ENCODE data around the gene CARF. TPM values are rescaled to one million over a fixed set of nuclear protein-coding genes. Genes with fewer than 3 reads are reported as not detected.
"Not testable (repeated sequence)": the region's sequence is repeated elsewhere in the genome, so short reads cannot be mapped to it uniquely, and the experiment has no call there.

Gene CARF
- total and polyA plus RNA-seq, 10 donors: 2.9 to 21.7 (median 15.6) TPM

DNA sequence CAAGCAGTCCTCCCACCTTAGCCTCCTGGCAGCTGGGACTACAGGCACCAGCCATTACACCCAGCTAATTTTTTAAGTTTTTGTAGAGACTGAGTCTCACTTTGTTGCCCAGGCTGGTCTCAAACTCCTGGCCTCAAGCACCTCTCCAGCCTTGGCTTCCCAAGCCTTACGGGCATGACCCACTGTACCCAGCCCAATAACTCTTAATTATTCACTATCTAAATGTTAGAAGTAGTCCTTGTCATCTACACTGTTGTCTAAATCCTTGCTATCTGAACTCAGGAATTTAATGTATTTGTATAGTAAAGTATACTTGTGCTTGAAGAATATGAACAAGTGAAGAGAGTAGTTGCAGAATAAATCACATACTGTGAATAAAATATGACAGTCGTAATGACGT lies 64.7 kb downstream of the CARF start:
- Histone ChIP-seq H3K27ac (no peak overlapping the region), H3K4me3 (no peak overlapping the region), H3K36me3 (peaks cover 0 to 97% (median 20%) of the 10 kb centered on the region in 6 donors), H3K4me1 (no peaks in the 10 kb centered on the region), H3K9me3 (no peaks in the 10 kb centered on the region), H3K27me3 (replicated peaks in 1 of 7) (no peaks in the 10 kb centered on the region)
- intact Hi-C loops (cut with DNase I; ENCODE audit: low total_unique reads): no loop called here
- WGBS, 5 donors: 94 to 99% (median 95%) methylated on average over 3 of the region's 3 CpGs
- TF ChIP-seq CTCF (IDR thresholded peaks at IDR 0.05 in 8 of 11, conservative IDR thresholded peaks at IDR 0.05 in 3 of 11): no peak
- TF ChIP-seq POLR2A (IDR thresholded peaks at IDR 0.05): no peak
- no peak for TF ChIP-seq POLR2AphosphoS5 (IDR thresholded peaks at IDR 0.05)
- DNase-seq: no peak

- no peak overlapping the region for H3K27ac ChIP-seq
- no peaks in the 10 kb centered on the region for H3K9me3 ChIP-seq
- intact Hi-C loops (cut with DNase I; ENCODE audit: low total_unique reads): no loop called here
- H3K27me3 ChIP-seq (replicated peaks in 1 of 7): no peaks in the 10 kb centered on the region
- H3K4me3 ChIP-seq: no peak overlapping the region
- H3K4me1 ChIP-seq: no peaks in the 10 kb centered on the region
- peaks cover 0 to 71% (median 19%) of the 10 kb centered on the region in 6 donors for H3K36me3 ChIP-seq
- WGBS, 5 donors: 91 to 94% (median 93%) methylated on average over 3 of the region's 3 CpGs
- no peak for DNase-seq
- TF ChIP-seq POLR2AphosphoS5 (IDR thresholded peaks at IDR 0.05): no peak
- no peak for TF ChIP-seq CTCF (IDR thresholded peaks at IDR 0.05 in 8 of 11, conservative IDR thresholded peaks at IDR 0.05 in 3 of 11)
Observed at GRCh38 chr2:202982779-202983491, 70.9 kb downstream of the CARF start.

DNA sequence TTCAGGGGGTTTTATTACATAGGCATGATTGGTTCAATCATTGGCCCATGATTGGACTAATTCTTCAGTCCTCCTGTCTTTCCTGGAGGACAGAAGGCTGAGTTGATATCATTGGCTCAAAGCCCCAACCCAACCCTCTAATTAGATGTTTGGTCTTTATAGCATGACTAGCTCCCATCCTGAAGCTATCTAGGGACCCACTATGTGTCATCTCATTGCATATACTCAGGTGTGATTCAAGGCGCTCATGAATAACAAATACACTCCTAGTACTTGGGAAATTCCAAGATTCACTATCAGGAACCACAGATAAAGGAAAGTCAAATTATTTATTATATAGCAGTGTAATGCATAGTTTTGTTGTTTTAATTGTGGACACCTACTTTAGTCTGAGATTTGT lies 77.7 kb downstream of the CARF start:
- TF ChIP-seq POLR2A (IDR thresholded peaks at IDR 0.05) (no peak), CTCF (IDR thresholded peaks at IDR 0.05 in 8 of 11, conservative IDR thresholded peaks at IDR 0.05 in 3 of 11) (no peak), POLR2AphosphoS5 (IDR thresholded peaks at IDR 0.05) (no peak)
- Histone ChIP-seq H3K4me3 (no peak overlapping the region), H3K36me3 (peaks cover 0 to 5% (median 0%) of the 10 kb centered on the region in 6 donors), H3K4me1 (no peaks in the 10 kb centered on the region), H3K9me3 (no peaks in the 10 kb centered on the region), H3K27ac (no peak overlapping the region), H3K27me3 (replicated peaks in 1 of 7) (no peaks in the 10 kb centered on the region)
- intact Hi-C loops (cut with DNase I; ENCODE audit: low total_unique reads): no loop called here
- no peak for DNase-seq
- WGBS, 5 donors: 95 to 100% (median 100%) methylated on average over 1 of the region's 1 CpG

DNA sequence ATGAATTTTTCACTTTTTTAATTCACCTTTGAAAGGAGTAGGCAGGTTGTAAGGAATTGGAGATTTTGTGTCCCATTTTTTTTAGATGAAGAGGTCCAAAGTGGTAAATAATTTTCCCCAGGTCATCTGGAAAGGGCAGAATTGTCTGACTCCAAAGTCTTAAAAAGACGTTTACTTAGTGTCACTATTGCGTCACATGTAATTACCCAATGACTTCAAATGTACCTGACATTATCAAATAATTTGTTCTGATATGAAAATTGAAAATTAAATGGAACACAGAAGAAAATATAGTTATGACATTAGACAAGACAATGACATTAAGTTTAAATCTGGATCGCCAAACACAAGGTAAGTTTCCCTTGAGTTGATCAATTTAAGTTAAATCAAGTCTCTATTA lies 78.4 kb downstream of the CARF start:
- no peaks in the 10 kb centered on the region for H3K9me3 ChIP-seq
- no peaks in the 10 kb centered on the region for H3K4me1 ChIP-seq
- TF ChIP-seq CTCF (IDR thresholded peaks at IDR 0.05 in 8 of 11, conservative IDR thresholded peaks at IDR 0.05 in 3 of 11) (no peak), POLR2A (IDR thresholded peaks at IDR 0.05) (no peak), POLR2AphosphoS5 (IDR thresholded peaks at IDR 0.05) (no peak)
- H3K36me3 ChIP-seq: no peaks in the 10 kb centered on the region
- H3K27me3 ChIP-seq (replicated peaks in 1 of 7): no peaks in the 10 kb centered on the region
- 81 to 95% (median 91%) methylated on average over 3 of the region's 3 CpGs for WGBS, 5 donors
- intact Hi-C loops (cut with DNase I; ENCODE audit: low total_unique reads): no loop called here
- no peak overlapping the region for H3K4me3 ChIP-seq
- DNase-seq: no peak
- H3K27ac ChIP-seq: no peak overlapping the region

DNA sequence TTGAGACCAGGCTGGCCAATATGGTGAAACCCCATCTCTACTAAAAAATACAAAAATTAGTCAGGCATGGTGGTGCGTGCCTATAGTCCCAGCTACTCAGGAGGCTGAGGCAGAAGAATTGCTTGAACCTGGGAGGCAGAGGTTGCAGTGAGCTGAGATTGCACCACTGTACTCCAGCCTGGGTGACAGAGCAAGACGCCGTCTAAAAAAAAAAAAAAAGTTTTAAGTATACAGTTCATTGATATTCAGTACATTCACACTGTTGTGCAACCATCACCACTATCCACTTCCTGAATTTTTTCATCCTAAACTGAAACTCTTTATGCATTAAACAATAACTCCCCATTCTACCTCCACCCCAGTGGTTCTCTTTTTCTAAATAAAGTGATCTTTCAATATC lies 85.0 kb downstream of the CARF start:
- H3K36me3 ChIP-seq; H3K9me3 ChIP-seq; H3K27ac ChIP-seq; H3K4me1 ChIP-seq; H3K4me3 ChIP-seq; intact Hi-C loops (cut with DNase I; ENCODE audit: low total_unique reads); DNase-seq; H3K27me3 ChIP-seq (replicated peaks in 1 of 7): not testable (repeated sequence)
- WGBS, 5 donors: 41 to 62% (median 49%) methylated on average over 3 of the region's 3 CpGs

Measured in spleen (tissue), 11 donors.